ENCODE measurements around the gene ZC3H18. TPM values are rescaled to one million over a fixed set of nuclear protein-coding genes. Genes with fewer than 3 reads are reported as not detected.

Gene ZC3H18
- total RNA-seq, 1 experiment from 2014 or later, result 20.4 TPM

GRCh38 chr16:88549671-88550245 lies 20.4 kb upstream of the ZC3H18 start:
- no peak for DNase-seq (ENCODE audit: low read depth)

- DNase-seq (ENCODE audit: low read depth), result no peak
These were observed 19.9 kb upstream of the ZC3H18 start for GRCh38 chr16:88550246-88550661.

- no peak for DNase-seq (ENCODE audit: low read depth)
These were observed 18.0 kb upstream of the ZC3H18 start for GRCh38 chr16:88552166-88552565.

GRCh38 chr16:88552815-88553214 lies 17.4 kb upstream of the ZC3H18 start:
- no peak for DNase-seq (ENCODE audit: low read depth)

GRCh38 chr16:88553739-88554138 lies 16.5 kb upstream of the ZC3H18 start:
- no peak for DNase-seq (ENCODE audit: low read depth)

GRCh38 chr16:88554711-88555264 lies 15.4 kb upstream of the ZC3H18 start:
- no peak for DNase-seq (ENCODE audit: low read depth)

- no peak for DNase-seq (ENCODE audit: low read depth)
These were observed 13.8 kb upstream of the ZC3H18 start for GRCh38 chr16:88556294-88556988.

- DNase-seq (ENCODE audit: low read depth), result peak; percentile 58
These were observed 11.5 kb upstream of the ZC3H18 start for GRCh38 chr16:88558457-88559442.

GRCh38 chr16:88560714-88561484 lies 9.3 kb upstream of the ZC3H18 start:
- peak; percentile 46 for DNase-seq (ENCODE audit: low read depth)

- peak; percentile 44 for DNase-seq (ENCODE audit: low read depth)
These were observed 8.5 kb upstream of the ZC3H18 start for GRCh38 chr16:88561485-88562359.

GRCh38 chr16:88566158-88566557 lies 4.0 kb upstream of the ZC3H18 start:
- peak; percentile 70 for DNase-seq (ENCODE audit: low read depth)

GRCh38 chr16:88568710-88569613 lies 1.2 kb upstream of the ZC3H18 start:
- DNase-seq (ENCODE audit: low read depth), result no peak

GRCh38 chr16:88569614-88569984 lies 604 bp upstream of the ZC3H18 start:
- DNase-seq (ENCODE audit: low read depth), result peak; percentile 30

GRCh38 chr16:88570691-88571092 lies 489 bp downstream of the ZC3H18 start:
- peak; percentile 26 for DNase-seq (ENCODE audit: low read depth)

GRCh38 chr16:88575251-88575650 lies 5.0 kb downstream of the ZC3H18 start:
- DNase-seq (ENCODE audit: low read depth), result no peak

- no peak for DNase-seq (ENCODE audit: low read depth)
These were observed 6.1 kb downstream of the ZC3H18 start for GRCh38 chr16:88576307-88576706.

- no peak for DNase-seq (ENCODE audit: low read depth)
These were observed 7.0 kb downstream of the ZC3H18 start for GRCh38 chr16:88577166-88577565.

- DNase-seq (ENCODE audit: low read depth), result no peak
These were observed 8.5 kb downstream of the ZC3H18 start for GRCh38 chr16:88578446-88579313.

Measured in M059J (cell line).